A549 treated with AZD9567 at 1 μM for 4 hours (cell line): ENCODE measurements around the gene PATE2. TPM values are rescaled to one million over a fixed set of nuclear protein-coding genes. Genes with fewer than 3 reads are reported as not detected.

Experiments used
- total RNA-seq: library from RNA; stranded (reverse); fragments of 200-300 nt; extraction: Qiagen RNA extraction; gene quantifications from 5 replicates; pipeline ENCODE4 v1.2.3, GENCODE V29; 2022; ENCODE audit not compliant: insufficient read depth

Gene PATE2
- not detected in 5 replicates for total RNA-seq

DNA sequence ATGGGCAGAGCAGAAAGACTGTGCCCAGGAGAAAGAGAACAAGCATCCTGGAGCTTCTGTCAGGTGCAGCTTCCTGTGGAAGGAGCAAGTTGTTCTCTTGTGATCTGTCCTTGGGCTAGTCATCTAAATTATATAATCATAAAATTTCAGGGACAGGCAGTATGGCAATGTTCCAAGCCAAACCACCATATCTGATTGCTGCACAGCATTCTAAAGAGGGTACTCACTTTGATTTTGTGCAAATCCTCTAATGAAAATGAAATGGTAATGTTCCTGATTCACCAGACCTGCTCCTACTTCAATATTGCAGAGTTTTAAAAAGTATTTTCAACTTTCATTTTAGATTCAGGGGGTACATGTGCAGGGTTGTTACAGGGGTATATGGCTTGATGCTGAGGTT, at the start of gene PATE2:
Gene PATE2 (minus strand): TSS at position 101 of the 400 bp plus-strand sequence. CDS start 55 bp downstream, at position 46.

DNA sequence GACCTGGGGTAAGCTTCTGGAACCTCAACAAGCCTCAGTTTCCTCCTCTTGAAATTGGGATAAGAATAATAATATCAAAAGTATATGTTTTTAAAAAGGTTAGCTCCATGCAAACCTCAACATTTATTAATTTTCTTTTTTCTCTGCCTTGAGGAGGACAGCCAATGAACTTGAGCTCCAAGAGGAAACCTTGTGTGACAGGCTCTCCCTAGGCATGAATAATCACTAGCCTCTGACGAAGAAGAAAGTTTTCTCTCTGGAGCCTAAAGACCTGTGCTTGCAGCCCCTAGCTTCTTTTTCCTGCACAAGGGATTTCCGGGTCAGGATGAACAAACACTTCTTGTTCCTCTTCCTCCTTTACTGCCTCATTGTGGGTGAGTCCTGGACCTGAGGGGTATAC, 9.2 kb upstream of the PATE2 start, which contains the start of gene PATE3:
Gene PATE3 (plus strand): TSS at position 301 of the 400 bp plus-strand sequence. CDS start 25 bp downstream, at position 326.

DNA sequence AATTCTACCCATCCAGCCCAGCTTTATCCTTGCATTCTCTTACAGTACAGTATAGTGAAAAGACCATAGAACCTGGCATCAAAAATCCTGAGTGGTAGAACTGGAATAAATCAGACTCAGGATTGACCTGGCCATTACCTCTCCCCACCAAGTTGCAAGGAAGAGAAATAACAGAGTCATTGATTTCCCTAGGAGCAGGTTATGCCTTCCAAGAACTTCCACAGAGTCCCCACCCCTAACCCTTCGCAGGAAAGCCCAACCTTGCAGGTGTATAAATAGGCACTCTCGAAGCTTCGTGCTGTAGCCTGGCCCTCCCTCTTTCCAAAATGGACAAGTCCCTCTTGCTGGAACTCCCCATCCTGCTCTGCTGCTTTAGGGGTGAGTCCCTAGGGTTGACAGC, 32.6 kb downstream of the PATE2 start, which contains the start of gene PATE1:
Gene PATE1 (plus strand): TSS at position 301 of the 400 bp plus-strand sequence. CDS start 26 bp downstream, at position 327.

Other genes with a start within 250 kb of the PATE2 start
- gene EI24, start 209.4 kb downstream of the PATE2 start, total RNA-seq = 97.4 to 102 TPM (median 99.9 TPM) in 5 replicates
- gene STT3A, start 186.0 kb downstream of the PATE2 start, total RNA-seq = 87.5 to 95.4 TPM (median 91.0 TPM) in 5 replicates
- 28.5 to 44.1 TPM (median 30.5 TPM) in 5 replicates for gene CHEK1, start 153.7 kb downstream of the PATE2 start, total RNA-seq
- gene ACRV1, start 98.0 kb downstream of the PATE2 start, total RNA-seq = 0.08 TPM in 1 of 5 replicates, not detected in the others
- not detected in 5 replicates for gene PATE1, start 32.5 kb downstream of the PATE2 start, total RNA-seq
- not detected in 5 replicates for gene PATE3, start 9.3 kb upstream of the PATE2 start, total RNA-seq
- not detected in 5 replicates for gene PATE4, start 54.5 kb upstream of the PATE2 start, total RNA-seq
- 12.4 to 14.0 TPM (median 13.3 TPM) in 5 replicates for gene HYLS1, start 108.8 kb upstream of the PATE2 start, total RNA-seq
- gene PUS3, start 124.4 kb upstream of the PATE2 start, total RNA-seq = 7.2 to 10.6 TPM (median 8.0 TPM) in 5 replicates
- gene DDX25, start 125.7 kb upstream of the PATE2 start, total RNA-seq = 0.07 to 0.14 TPM (median 0.08 TPM) in 3 of 5 replicates, not detected in the others
- gene VSIG10L2, start 167.2 kb upstream of the PATE2 start, total RNA-seq = not detected in 5 replicates